GM18508 (cell line): ENCODE measurements around the gene STIM2.

Source experiments
- ATAC-seq: cut with Tn5 transposase; IDR thresholded peaks from one replicate; pipeline ENCODE4 v1.9.1; 2021; ENCODE audit warnings: moderate number of reproducible peaks; ENCODE audit not compliant: insufficient read depth, unreplicated experiment

The STIM2 gene

GRCh38 chr4:27059446-27059845, 198.8 kb downstream of the STIM2 start:
- no peak for ATAC-seq

GRCh38 chr4:27062256-27062655, 201.6 kb downstream of the STIM2 start:
- ATAC-seq, result no peak

- no peak for ATAC-seq
These were observed 205.9 kb downstream of the STIM2 start for GRCh38 chr4:27066591-27066990.

GRCh38 chr4:27068151-27068867, 207.7 kb downstream of the STIM2 start:
- no peak for ATAC-seq
